ENCODE results near the gene FAM193B.
"Not testable (repeated sequence)": the region's sequence is repeated elsewhere in the genome, so short reads cannot be mapped to it uniquely, and the experiment has no call there.

FAM193B gene

DNA sequence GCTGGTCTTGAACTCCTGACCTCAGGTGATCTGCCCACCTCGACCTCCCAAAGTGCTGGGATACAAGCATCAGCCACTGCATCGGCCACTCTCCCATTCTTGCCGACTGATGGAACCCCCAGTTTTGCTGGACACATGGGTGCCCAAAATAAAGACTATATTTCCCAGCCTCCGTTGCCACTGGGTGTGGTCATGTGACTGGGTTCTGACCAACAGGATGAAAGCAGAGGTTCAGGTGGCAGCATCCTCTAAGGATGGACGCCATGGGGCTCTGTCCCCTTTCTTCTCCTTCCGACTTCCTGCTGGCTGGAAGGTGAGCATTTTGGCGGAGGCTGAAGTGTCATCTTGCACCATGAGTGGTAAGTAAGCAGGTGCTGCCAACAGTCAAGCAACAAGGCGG lies 67.2 kb downstream of the FAM193B start:
- Histone ChIP-seq H3K27ac (ENCODE audit: low read length) (no peak overlapping the region), H3K27me3 (ENCODE audit: control insufficient read depth, insufficient read depth, low read length) (no peaks in the 10 kb centered on the region), H3K4me1 (ENCODE audit: control insufficient read depth, low read depth, low read length) (peaks cover 4% of the 10 kb centered on the region), H3K4me3 (ENCODE audit: low read length) (no peak overlapping the region), H3K9me3 (ENCODE audit: control insufficient read depth, low read depth, low read length) (no peaks in the 10 kb centered on the region), H3K36me3 (ENCODE audit: control insufficient read depth, low read depth, low read length) (peaks cover 58% of the 10 kb centered on the region), H3K9ac (ENCODE audit: low read length) (no peak overlapping the region)

DNA sequence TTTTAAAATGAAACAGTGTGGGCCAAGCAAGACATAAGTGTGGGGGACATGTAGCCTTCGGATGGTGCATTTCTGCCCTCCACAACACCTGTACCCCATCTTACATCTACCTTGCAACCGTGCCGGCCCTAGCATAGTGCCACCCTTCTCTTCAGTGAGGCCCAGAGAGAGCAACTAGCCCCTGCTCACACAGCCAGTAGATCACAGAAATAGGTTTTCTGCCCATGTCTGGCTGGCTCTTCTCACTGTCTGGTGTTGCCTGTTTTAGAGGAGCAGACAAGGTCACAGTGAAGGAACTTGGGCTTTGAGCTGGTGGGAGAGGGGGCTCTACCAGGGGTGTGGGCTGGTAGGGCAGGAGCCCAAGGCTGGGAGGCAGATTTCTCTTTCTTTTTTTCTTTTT lies 68.1 kb downstream of the FAM193B start:
- Histone ChIP-seq H3K36me3 (ENCODE audit: control insufficient read depth, low read depth, low read length) (peaks cover 63% of the 10 kb centered on the region), H3K27ac (ENCODE audit: low read length) (no peak overlapping the region), H3K4me3 (ENCODE audit: low read length) (no peak overlapping the region), H3K4me1 (ENCODE audit: control insufficient read depth, low read depth, low read length) (peaks cover 3% of the 10 kb centered on the region), H3K9me3 (ENCODE audit: control insufficient read depth, low read depth, low read length) (no peaks in the 10 kb centered on the region), H3K9ac (ENCODE audit: low read length) (no peak overlapping the region), H3K27me3 (ENCODE audit: control insufficient read depth, insufficient read depth, low read length) (no peaks in the 10 kb centered on the region)

DNA sequence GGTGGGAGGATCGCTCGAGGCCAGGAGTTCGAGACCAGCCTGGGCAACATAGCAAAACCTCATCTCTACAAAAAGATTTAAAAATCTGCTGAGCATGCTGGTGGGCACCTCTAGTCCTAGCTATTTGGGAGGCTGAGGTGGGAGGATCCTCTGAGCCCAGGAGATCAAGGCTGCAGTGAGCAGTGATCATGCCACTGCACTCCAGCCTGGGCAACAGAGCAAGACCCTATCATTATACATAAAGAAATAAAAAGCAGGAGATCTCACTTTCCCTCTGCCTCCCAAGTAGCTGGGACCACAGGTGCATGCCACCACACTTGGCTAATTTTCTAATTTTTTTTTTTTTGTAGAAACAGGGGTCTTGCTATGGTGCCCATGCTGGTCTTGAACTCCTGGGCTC lies 68.6 kb downstream of the FAM193B start:
- not testable (repeated sequence) for H3K4me1 ChIP-seq (ENCODE audit: control insufficient read depth, low read depth, low read length); H3K27me3 ChIP-seq (ENCODE audit: control insufficient read depth, insufficient read depth, low read length); H3K27ac ChIP-seq (ENCODE audit: low read length); H3K9me3 ChIP-seq (ENCODE audit: control insufficient read depth, low read depth, low read length); H3K9ac ChIP-seq (ENCODE audit: low read length); H3K4me3 ChIP-seq (ENCODE audit: low read length)
- H3K36me3 ChIP-seq (ENCODE audit: control insufficient read depth, low read depth, low read length): peaks cover 59% of the 10 kb centered on the region

DNA sequence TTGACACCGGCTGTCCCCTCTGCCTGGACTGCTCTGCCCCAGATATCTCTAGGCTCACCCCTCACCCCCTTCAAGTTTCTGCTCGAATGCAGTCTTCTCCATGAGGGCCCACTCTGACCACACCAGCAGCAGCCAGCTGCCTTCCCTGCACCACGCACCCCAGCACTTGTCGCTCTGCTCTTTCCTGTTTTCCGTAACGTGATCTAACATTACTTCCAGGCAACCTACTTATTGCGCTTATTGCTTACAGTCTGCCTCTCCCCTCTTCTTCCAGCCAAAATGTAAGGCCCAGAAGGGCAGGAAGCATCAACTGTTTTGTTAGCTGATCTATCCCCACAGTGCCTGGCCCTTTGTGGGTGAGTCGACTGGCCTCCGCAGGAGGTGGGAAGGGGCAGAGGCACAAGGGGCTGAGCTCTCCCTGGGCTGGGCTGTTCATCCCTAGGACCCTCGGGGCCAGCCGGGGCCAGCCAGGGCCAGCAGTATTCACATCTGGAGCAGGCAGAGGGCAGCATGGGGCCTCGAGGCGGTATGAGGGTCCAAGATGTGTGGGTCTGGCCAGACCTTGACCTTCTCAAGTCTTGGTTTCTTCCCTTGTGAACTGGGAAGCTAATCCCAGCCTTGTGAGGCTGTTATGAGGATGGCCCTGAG lies 69.3 kb downstream of the FAM193B start:
- Histone ChIP-seq H3K27ac (ENCODE audit: low read length) (no peak overlapping the region), H3K27me3 (ENCODE audit: control insufficient read depth, insufficient read depth, low read length) (no peaks in the 10 kb centered on the region), H3K36me3 (ENCODE audit: control insufficient read depth, low read depth, low read length) (peaks cover 52% of the 10 kb centered on the region), H3K4me3 (ENCODE audit: low read length) (no peak overlapping the region), H3K9ac (ENCODE audit: low read length) (no peak overlapping the region), H3K9me3 (ENCODE audit: control insufficient read depth, low read depth, low read length) (no peaks in the 10 kb centered on the region), H3K4me1 (ENCODE audit: control insufficient read depth, low read depth, low read length) (no peaks in the 10 kb centered on the region)

DNA sequence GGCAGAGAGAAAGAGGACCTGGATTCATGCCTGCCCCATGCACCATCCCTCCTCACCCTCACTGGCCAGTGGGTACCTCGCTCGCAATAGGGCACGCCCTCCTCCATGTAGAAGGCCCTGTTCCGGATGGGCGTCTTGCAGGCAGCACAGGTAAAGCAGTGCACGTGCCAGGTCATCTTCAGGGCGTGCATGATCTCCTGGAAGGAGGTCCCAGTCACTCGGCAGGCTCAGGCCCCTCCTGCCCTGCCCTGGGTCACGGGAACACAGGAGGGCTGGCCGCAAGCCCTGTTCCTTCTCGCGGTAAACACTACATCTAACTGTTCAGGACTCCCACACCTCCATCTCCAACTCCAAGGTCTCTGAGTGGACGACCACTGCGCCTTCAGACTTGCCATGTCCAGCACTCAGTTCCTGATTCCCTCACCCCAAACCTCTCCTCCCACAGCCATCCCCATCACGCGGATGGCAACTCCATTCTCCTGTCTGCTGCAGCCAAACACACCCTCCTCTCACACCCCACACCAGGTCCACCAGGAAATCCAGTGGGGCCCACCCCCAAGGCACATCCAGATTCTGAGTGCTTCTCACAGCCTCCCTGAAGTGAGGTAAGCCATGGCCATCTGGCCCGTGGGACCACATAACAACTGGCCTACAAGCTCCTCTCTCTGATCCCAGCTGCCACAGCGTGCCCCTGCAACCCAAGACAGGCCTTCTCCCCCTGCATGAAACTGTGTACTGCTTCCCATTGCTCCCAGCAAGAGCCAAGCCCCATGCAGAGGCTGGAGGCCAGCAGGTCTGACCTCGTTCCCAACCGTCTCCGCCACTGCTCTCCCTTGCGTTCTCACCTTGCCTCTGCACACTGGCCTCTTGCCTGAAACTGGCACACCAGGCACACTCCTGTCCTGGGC lies 70.1 kb downstream of the FAM193B start:
- no peaks in the 10 kb centered on the region for H3K27me3 ChIP-seq (ENCODE audit: control insufficient read depth, insufficient read depth, low read length)
- no peaks in the 10 kb centered on the region for H3K4me1 ChIP-seq (ENCODE audit: control insufficient read depth, low read depth, low read length)
- H3K9me3 ChIP-seq (ENCODE audit: control insufficient read depth, low read depth, low read length): no peaks in the 10 kb centered on the region
- H3K27ac ChIP-seq (ENCODE audit: low read length): no peak overlapping the region
- H3K4me3 ChIP-seq (ENCODE audit: low read length): no peak overlapping the region
- no peak overlapping the region for H3K9ac ChIP-seq (ENCODE audit: low read length)
- H3K36me3 ChIP-seq (ENCODE audit: control insufficient read depth, low read depth, low read length): peaks cover 46% of the 10 kb centered on the region

DNA sequence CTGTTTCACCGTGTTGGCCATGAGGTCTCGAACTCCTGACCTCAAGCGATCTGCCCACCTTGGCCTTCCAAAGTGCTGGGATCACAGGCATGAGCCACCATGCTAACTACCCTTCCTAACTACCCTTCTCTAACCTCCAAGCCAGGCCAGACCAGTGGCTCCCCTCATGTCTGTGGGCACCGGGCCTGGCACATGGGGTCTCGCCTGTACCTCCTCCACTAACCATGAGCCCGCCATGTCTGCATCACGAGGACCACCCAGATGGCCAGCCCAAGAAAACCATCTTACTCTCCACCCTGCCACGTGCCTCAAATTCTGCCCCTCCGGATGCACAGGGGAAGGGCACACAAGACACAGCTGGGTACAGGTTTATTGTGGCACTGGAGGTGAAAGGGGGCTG lies 71.3 kb downstream of the FAM193B start:
- Histone ChIP-seq H3K27ac (ENCODE audit: low read length) (no peak overlapping the region), H3K36me3 (ENCODE audit: control insufficient read depth, low read depth, low read length) (peaks cover 34% of the 10 kb centered on the region), H3K4me3 (ENCODE audit: low read length) (no peak overlapping the region)

DNA sequence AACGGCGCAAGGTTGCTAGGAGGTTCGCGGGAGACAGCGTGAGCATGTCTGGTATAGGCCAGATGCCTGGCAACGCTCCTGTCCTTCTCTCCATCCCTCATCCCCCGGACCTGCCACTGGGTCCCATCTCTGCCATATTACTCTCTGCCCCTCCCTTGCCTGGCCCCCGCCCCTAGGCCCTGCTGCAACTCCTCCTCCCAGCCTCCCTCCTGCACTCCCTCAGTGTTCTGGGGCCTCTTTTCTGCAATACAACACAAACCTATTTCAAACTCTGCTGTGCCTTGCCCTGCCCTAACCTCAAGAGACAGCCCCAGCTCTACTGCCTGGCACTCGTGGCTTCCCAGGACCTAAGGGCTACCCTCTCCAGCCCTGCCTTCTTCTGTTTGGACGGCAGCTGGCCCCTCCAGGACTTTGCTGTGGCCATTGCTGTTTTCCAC lies 72.0 kb downstream of the FAM193B start:
- H3K4me3 ChIP-seq (ENCODE audit: low read length): no peak overlapping the region
- no peak overlapping the region for H3K9ac ChIP-seq (ENCODE audit: low read length)
- H3K36me3 ChIP-seq (ENCODE audit: control insufficient read depth, low read depth, low read length): peaks cover 27% of the 10 kb centered on the region
- no peaks in the 10 kb centered on the region for H3K9me3 ChIP-seq (ENCODE audit: control insufficient read depth, low read depth, low read length)
- no peak overlapping the region for H3K27ac ChIP-seq (ENCODE audit: low read length)
- H3K27me3 ChIP-seq (ENCODE audit: control insufficient read depth, insufficient read depth, low read length): no peaks in the 10 kb centered on the region
- no peaks in the 10 kb centered on the region for H3K4me1 ChIP-seq (ENCODE audit: control insufficient read depth, low read depth, low read length)

More for the DNA sequence above, 71.3 kb downstream of the FAM193B start:
- no peaks in the 10 kb centered on the region for H3K4me1 ChIP-seq (ENCODE audit: control insufficient read depth, low read depth, low read length)
- H3K27me3 ChIP-seq (ENCODE audit: control insufficient read depth, insufficient read depth, low read length): no peaks in the 10 kb centered on the region
- H3K9ac ChIP-seq (ENCODE audit: low read length): no peak overlapping the region
- H3K9me3 ChIP-seq (ENCODE audit: control insufficient read depth, low read depth, low read length): no peaks in the 10 kb centered on the region

DNA sequence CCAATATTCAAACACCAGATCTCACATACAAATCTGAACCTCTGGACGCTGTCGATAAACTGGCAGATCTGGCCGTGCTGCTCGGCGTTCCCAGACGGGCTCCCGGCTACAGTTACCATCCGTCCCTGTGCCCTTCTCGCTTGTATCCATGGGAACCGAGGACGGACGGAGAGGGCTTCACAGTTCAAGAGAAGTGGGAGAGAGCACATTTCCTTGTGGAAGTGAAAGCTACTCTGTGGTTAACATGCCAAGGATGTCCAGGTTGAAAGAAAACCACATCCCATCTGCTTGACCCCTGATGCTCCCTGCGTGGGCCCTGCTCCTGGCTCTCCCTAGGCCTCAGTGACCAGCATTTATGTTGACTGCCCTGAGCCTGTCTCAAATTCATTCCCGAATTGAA lies 74.6 kb downstream of the FAM193B start:
- H3K27ac ChIP-seq (ENCODE audit: low read length): no peak overlapping the region
- H3K4me3 ChIP-seq (ENCODE audit: low read length): no peak overlapping the region
- no peak overlapping the region for H3K9ac ChIP-seq (ENCODE audit: low read length)
- no peaks in the 10 kb centered on the region for H3K9me3 ChIP-seq (ENCODE audit: control insufficient read depth, low read depth, low read length)
- H3K4me1 ChIP-seq (ENCODE audit: control insufficient read depth, low read depth, low read length): peaks cover 5% of the 10 kb centered on the region
- no peaks in the 10 kb centered on the region for H3K27me3 ChIP-seq (ENCODE audit: control insufficient read depth, insufficient read depth, low read length)
- peaks cover 17% of the 10 kb centered on the region for H3K36me3 ChIP-seq (ENCODE audit: control insufficient read depth, low read depth, low read length)

DNA sequence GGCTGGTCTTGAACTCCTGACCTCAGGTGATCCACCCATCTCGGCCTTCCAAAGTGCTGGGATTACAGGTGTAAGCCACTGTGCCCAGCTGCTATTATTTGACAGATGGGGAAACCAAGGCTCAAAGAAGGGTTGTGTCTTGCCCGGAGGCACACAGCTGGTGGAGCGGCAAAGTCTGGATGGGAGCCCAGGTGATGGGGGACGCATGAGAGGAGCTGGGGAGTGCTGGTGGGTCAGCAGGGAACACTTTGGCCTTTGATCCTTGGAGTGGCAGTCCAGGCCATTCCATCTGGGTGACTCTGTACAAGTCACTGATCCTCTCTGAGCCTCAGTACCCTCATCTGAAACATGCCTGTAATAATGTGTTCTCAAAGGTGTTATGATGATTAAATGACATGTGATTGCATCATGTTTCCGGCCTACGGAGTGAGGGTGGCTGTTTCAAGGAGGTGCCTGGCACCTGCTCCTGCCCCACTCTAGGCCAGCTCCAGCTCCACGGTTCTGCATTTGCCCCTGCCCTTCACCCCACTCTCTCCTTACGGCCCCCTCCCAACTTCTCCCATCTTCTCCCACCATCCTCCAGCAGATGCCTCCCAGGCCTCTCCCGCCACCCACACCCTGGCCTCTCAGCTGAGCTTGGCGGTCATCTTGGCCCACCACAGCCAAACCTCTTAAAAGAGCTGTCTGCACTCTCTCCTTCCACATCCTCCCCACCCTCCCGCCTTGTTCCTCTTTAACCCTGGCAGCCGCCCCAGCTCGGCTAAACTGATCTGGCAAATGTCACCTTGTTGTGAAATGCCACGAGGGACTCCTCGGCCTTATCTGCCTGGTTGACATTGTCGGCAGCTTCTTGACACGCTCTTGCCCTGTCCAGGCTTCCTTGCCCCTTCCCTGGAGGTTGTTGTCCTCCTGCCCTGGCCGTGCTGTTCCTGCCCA lies 75.4 kb downstream of the FAM193B start:
- peaks cover 11% of the 10 kb centered on the region for H3K4me1 ChIP-seq (ENCODE audit: control insufficient read depth, low read depth, low read length)
- H3K36me3 ChIP-seq (ENCODE audit: control insufficient read depth, low read depth, low read length): peaks cover 12% of the 10 kb centered on the region
- no peak overlapping the region for H3K9ac ChIP-seq (ENCODE audit: low read length)
- no peaks in the 10 kb centered on the region for H3K9me3 ChIP-seq (ENCODE audit: control insufficient read depth, low read depth, low read length)
- H3K4me3 ChIP-seq (ENCODE audit: low read length): no peak overlapping the region
- no peak overlapping the region for H3K27ac ChIP-seq (ENCODE audit: low read length)
- no peaks in the 10 kb centered on the region for H3K27me3 ChIP-seq (ENCODE audit: control insufficient read depth, insufficient read depth, low read length)

DNA sequence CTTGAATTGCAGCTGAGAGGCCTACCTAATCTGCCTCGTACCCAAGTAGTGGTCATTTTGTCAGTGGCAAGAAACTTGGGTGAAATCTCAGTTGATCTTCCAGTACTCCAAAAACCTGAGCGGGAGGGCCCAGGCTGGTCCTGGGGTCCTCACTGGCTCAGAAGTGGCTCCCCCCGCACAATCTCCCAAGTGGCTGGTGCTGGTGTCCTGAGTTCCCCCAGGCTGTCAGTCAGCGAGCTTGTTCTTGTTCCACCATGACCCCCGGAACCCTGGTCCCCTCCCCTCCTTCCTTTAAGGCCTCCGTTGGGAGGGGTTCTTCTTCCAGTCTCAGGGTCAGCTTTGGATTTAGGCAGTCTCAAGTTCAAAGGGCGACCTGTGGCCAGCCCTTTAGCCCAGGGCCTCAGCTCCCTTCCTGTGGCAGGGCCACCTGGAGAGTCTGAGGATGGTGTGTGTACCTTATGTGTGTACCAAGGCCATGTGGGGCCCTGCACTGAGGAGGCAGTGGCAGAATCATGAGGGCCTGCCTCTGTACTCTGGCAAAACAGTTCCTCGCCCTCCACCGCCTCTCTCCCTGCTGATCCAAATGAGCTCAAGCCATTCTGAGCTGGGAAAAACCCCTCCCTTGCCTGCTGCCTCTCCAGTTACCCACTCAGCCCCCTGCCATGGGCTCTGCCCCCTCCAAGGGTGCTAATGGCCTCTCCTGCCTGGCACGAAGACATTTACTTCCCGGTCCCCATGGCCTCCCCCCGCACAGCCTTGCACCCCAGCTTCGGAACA lies 76.5 kb downstream of the FAM193B start:
- Histone ChIP-seq H3K9ac (ENCODE audit: low read length) (no peak overlapping the region), H3K36me3 (ENCODE audit: control insufficient read depth, low read depth, low read length) (peaks cover 5% of the 10 kb centered on the region), H3K27me3 (ENCODE audit: control insufficient read depth, insufficient read depth, low read length) (no peaks in the 10 kb centered on the region), H3K27ac (ENCODE audit: low read length) (no peak overlapping the region), H3K4me1 (ENCODE audit: control insufficient read depth, low read depth, low read length) (peaks cover 12% of the 10 kb centered on the region), H3K4me3 (ENCODE audit: low read length) (no peak overlapping the region), H3K9me3 (ENCODE audit: control insufficient read depth, low read depth, low read length) (no peaks in the 10 kb centered on the region)
